DMS53 treated with DMSO at 0.1 percent for 48 hours (cell line): ENCODE results near the gene ANXA1.
A peak's percentile ranks its signal among the peaks of the same experiment; 100 is the strongest.

Source experiments
- DNase-seq: peaks from one replicate; lab custom pipeline; 2025; ENCODE audit not compliant: unreplicated experiment; lab: John Stamatoyannopoulos, UW

ANXA1 gene

GRCh38 chr9:73137914-73138313 is 13.8 kb upstream of the ANXA1 start:
- no peak for DNase-seq

GRCh38 chr9:73138516-73138915 is 13.1 kb upstream of the ANXA1 start:
- DNase-seq = no peak

- DNase-seq = no peak
These were observed 10.4 kb upstream of the ANXA1 start for GRCh38 chr9:73141282-73141681.

- DNase-seq = no peak
These were observed 7.8 kb upstream of the ANXA1 start for GRCh38 chr9:73143711-73144328.

- DNase-seq = no peak
These were observed 5.4 kb upstream of the ANXA1 start for GRCh38 chr9:73146111-73146815.

- no peak for DNase-seq
These were observed 3.2 kb upstream of the ANXA1 start for GRCh38 chr9:73148447-73148937.

- peak; percentile 68 for DNase-seq
These were observed 2.1 kb upstream of the ANXA1 start for GRCh38 chr9:73149371-73150067.

- DNase-seq = no peak
These were observed 829 bp downstream of the ANXA1 start for GRCh38 chr9:73152543-73152844.

- no peak for DNase-seq
These were observed 1.3 kb downstream of the ANXA1 start for GRCh38 chr9:73152953-73153352.

- DNase-seq = no peak
These were observed 2.1 kb downstream of the ANXA1 start for GRCh38 chr9:73153793-73154227.

GRCh38 chr9:73154271-73154670 is 2.6 kb downstream of the ANXA1 start:
- DNase-seq = no peak

- no peak for DNase-seq
These were observed 3.1 kb downstream of the ANXA1 start for GRCh38 chr9:73154722-73155121.

GRCh38 chr9:73155377-73155776 is 3.7 kb downstream of the ANXA1 start:
- DNase-seq = no peak

- DNase-seq = no peak
These were observed 4.6 kb downstream of the ANXA1 start for GRCh38 chr9:73155968-73156864.

GRCh38 chr9:73156865-73157187 is 5.2 kb downstream of the ANXA1 start:
- no peak for DNase-seq

- DNase-seq = no peak
These were observed 6.1 kb downstream of the ANXA1 start for GRCh38 chr9:73157811-73158210.

GRCh38 chr9:73158723-73159122 is 7.1 kb downstream of the ANXA1 start:
- DNase-seq = no peak

- DNase-seq = no peak
These were observed 9.2 kb downstream of the ANXA1 start for GRCh38 chr9:73160868-73161267.

- DNase-seq = no peak
These were observed 11.5 kb downstream of the ANXA1 start for GRCh38 chr9:73162987-73163768.

GRCh38 chr9:73165911-73166310 is 14.2 kb downstream of the ANXA1 start:
- DNase-seq = no peak

- DNase-seq = no peak
These were observed 14.8 kb downstream of the ANXA1 start for GRCh38 chr9:73166468-73166867.
